ENCODE measurements around the gene SNTB2.

Gene SNTB2

DNA sequence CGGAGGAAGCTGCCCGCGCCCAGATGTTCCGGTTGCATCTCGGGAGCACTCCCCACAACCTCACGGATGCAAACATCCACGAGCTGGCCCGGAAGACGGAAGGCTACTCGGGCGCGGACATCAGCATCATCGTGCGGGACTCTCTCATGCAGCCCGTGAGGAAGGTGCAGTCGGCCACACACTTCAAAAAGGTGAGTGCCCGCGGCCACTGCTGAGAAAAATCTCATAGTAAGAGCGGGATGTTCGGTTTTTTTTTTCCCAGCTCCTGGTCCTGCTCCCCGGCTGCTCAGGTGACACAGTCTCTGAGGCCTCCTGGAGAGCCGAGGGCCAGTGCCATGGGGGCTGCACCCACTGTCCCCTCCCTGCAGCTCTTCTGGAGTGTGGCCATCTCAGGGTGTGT, 134.1 kb downstream of the SNTB2 start:
- H3K27me3 ChIP-seq (ENCODE audit: control insufficient read depth in 1 of 2, insufficient read depth in 2 of 2, low read length in 2 of 2) = no peaks in the 10 kb centered on the region
- no peak overlapping the region for H3K9ac ChIP-seq (ENCODE audit: low read depth in 1 of 2, low read length in 2 of 2)
- H3K4me1 ChIP-seq (ENCODE audit: control insufficient read depth in 1 of 2, insufficient read depth in 2 of 2, low read length in 2 of 2) = peaks cover 12 to 13% of the 10 kb centered on the region in 2 donors
- no peak overlapping the region for H3K4me3 ChIP-seq (ENCODE audit: low read depth in 1 of 2, low read length in 2 of 2)
- no peaks in the 10 kb centered on the region for H3K9me3 ChIP-seq (ENCODE audit: control insufficient read depth in 1 of 2, low read length in 2 of 2)
- no peak overlapping the region for H3K27ac ChIP-seq (ENCODE audit: low read depth, low read length)
- H3K36me3 ChIP-seq (ENCODE audit: control insufficient read depth in 1 of 2, insufficient read depth in 2 of 2, low read length in 2 of 2) = peaks cover 67 to 91% of the 10 kb centered on the region in 2 donors

DNA sequence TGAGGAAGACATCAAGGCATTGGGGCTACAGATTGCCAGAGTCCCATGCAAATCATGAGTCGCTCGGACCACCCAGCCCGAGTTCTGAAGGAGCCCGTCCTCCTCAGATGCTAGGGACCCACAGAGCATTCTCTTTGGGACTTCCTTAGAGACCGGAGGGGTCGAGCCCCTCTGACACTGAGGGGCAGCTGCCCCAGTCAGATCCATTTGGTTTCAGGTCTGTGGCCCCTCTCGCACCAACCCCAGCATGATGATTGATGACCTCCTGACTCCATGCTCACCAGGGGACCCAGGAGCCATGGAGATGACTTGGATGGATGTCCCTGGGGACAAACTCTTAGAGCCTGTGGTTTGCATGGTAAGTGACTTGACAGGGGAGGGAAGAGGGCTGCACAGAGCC, 135.4 kb downstream of the SNTB2 start:
- Histone ChIP-seq H3K9me3 (ENCODE audit: control insufficient read depth in 1 of 2, low read length in 2 of 2) (no peaks in the 10 kb centered on the region), H3K27me3 (ENCODE audit: control insufficient read depth in 1 of 2, insufficient read depth in 2 of 2, low read length in 2 of 2) (no peaks in the 10 kb centered on the region), H3K9ac (ENCODE audit: low read depth in 1 of 2, low read length in 2 of 2) (no peak overlapping the region), H3K4me3 (ENCODE audit: low read depth in 1 of 2, low read length in 2 of 2) (no peak overlapping the region), H3K36me3 (ENCODE audit: control insufficient read depth in 1 of 2, insufficient read depth in 2 of 2, low read length in 2 of 2) (peaks cover 58 to 84% of the 10 kb centered on the region in 2 donors), H3K4me1 (ENCODE audit: control insufficient read depth in 1 of 2, insufficient read depth in 2 of 2, low read length in 2 of 2) (peaks cover 21 to 25% of the 10 kb centered on the region in 2 donors), H3K27ac (ENCODE audit: low read depth, low read length) (no peak overlapping the region)

GRCh38 chr16:69323415-69323814, 136.5 kb downstream of the SNTB2 start:
- Histone ChIP-seq H3K36me3 (ENCODE audit: control insufficient read depth in 1 of 2, insufficient read depth in 2 of 2, low read length in 2 of 2) (peaks cover 56 to 81% of the 10 kb centered on the region in 2 donors), H3K27me3 (ENCODE audit: control insufficient read depth in 1 of 2, insufficient read depth in 2 of 2, low read length in 2 of 2) (no peaks in the 10 kb centered on the region), H3K4me3 (ENCODE audit: low read depth in 1 of 2, low read length in 2 of 2) (no peak overlapping the region), H3K9ac (ENCODE audit: low read depth in 1 of 2, low read length in 2 of 2) (no peak overlapping the region), H3K27ac (ENCODE audit: low read depth, low read length) (no peak overlapping the region), H3K9me3 (ENCODE audit: control insufficient read depth in 1 of 2, low read length in 2 of 2) (no peaks in the 10 kb centered on the region), H3K4me1 (ENCODE audit: control insufficient read depth in 1 of 2, insufficient read depth in 2 of 2, low read length in 2 of 2) (peaks cover 24 to 33% of the 10 kb centered on the region in 2 donors)

GRCh38 chr16:69324013-69324531, 137.1 kb downstream of the SNTB2 start:
- H3K4me3 ChIP-seq (ENCODE audit: low read depth in 1 of 2, low read length in 2 of 2) = no peak overlapping the region
- H3K9me3 ChIP-seq (ENCODE audit: control insufficient read depth in 1 of 2, low read length in 2 of 2) = no peaks in the 10 kb centered on the region
- H3K9ac ChIP-seq (ENCODE audit: low read depth in 1 of 2, low read length in 2 of 2) = no peak overlapping the region
- no peak overlapping the region for H3K27ac ChIP-seq (ENCODE audit: low read depth, low read length)
- no peaks in the 10 kb centered on the region for H3K27me3 ChIP-seq (ENCODE audit: control insufficient read depth in 1 of 2, insufficient read depth in 2 of 2, low read length in 2 of 2)
- peaks cover 50 to 75% of the 10 kb centered on the region in 2 donors for H3K36me3 ChIP-seq (ENCODE audit: control insufficient read depth in 1 of 2, insufficient read depth in 2 of 2, low read length in 2 of 2)
- peaks cover 31 to 40% of the 10 kb centered on the region in 2 donors for H3K4me1 ChIP-seq (ENCODE audit: control insufficient read depth in 1 of 2, insufficient read depth in 2 of 2, low read length in 2 of 2)

DNA sequence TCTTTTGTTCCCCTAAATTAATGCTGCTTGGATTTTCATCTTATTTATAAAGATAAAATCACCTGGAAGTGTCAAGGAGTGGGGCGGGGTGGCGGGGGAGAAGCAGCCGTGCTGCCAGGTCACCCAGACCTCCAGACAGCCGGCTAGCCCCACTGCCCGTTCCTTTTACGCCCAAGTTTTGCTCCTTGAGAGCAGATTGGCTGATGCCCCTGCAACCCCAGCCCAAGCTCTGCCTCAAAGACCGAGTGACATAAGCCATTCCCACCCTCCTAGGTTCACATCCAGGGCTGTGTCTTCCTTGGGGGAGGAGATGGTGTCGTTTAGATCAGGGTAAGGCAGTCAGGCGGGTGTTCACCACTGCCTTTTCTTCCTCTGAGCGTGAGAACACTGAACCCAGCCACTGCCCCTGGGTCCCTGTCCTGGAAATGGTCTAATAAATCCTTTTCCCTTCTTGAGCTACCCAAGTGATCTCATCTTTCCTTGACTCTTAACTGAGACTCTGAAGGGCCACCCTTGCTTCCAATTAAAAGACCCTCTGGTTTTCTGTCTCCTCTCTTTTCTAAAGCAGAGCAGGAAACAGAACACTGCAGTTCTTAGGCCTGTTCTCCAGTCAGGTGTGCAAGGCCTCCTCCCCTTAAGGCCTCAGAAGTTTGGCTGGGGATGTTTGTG, 137.8 kb downstream of the SNTB2 start:
- Histone ChIP-seq H3K4me3 (ENCODE audit: low read depth in 1 of 2, low read length in 2 of 2) (no peak overlapping the region), H3K9me3 (ENCODE audit: control insufficient read depth in 1 of 2, low read length in 2 of 2) (no peaks in the 10 kb centered on the region), H3K36me3 (ENCODE audit: control insufficient read depth in 1 of 2, insufficient read depth in 2 of 2, low read length in 2 of 2) (peaks cover 44 to 68% of the 10 kb centered on the region in 2 donors), H3K4me1 (ENCODE audit: control insufficient read depth in 1 of 2, insufficient read depth in 2 of 2, low read length in 2 of 2) (peaks cover 36 to 47% of the 10 kb centered on the region in 2 donors), H3K27ac (ENCODE audit: low read depth, low read length) (no peak overlapping the region), H3K27me3 (ENCODE audit: control insufficient read depth in 1 of 2, insufficient read depth in 2 of 2, low read length in 2 of 2) (no peaks in the 10 kb centered on the region), H3K9ac (ENCODE audit: low read depth in 1 of 2, low read length in 2 of 2) (no peak overlapping the region)

GRCh38 chr16:69325784-69326171, 138.8 kb downstream of the SNTB2 start:
- no peaks in the 10 kb centered on the region for H3K9me3 ChIP-seq (ENCODE audit: control insufficient read depth in 1 of 2, low read length in 2 of 2)
- peaks cover 36 to 49% of the 10 kb centered on the region in 2 donors for H3K4me1 ChIP-seq (ENCODE audit: control insufficient read depth in 1 of 2, insufficient read depth in 2 of 2, low read length in 2 of 2)
- peaks cover 35 to 58% of the 10 kb centered on the region in 2 donors for H3K36me3 ChIP-seq (ENCODE audit: control insufficient read depth in 1 of 2, insufficient read depth in 2 of 2, low read length in 2 of 2)
- no peaks in the 10 kb centered on the region for H3K27me3 ChIP-seq (ENCODE audit: control insufficient read depth in 1 of 2, insufficient read depth in 2 of 2, low read length in 2 of 2)
- no peak overlapping the region for H3K27ac ChIP-seq (ENCODE audit: low read depth, low read length)
- H3K9ac ChIP-seq (ENCODE audit: low read depth in 1 of 2, low read length in 2 of 2) = no peak overlapping the region
- peak overlapping the region in 1 of 2 donors; percentile 26 for H3K4me3 ChIP-seq (ENCODE audit: low read depth in 1 of 2, low read length in 2 of 2)

- H3K4me3 ChIP-seq (ENCODE audit: low read depth in 1 of 2, low read length in 2 of 2) = peak overlapping the region in 1 of 2 donors; percentile 26
- H3K4me1 ChIP-seq (ENCODE audit: control insufficient read depth in 1 of 2, insufficient read depth in 2 of 2, low read length in 2 of 2) = peaks cover 36 to 54% of the 10 kb centered on the region in 2 donors
- no peaks in the 10 kb centered on the region for H3K27me3 ChIP-seq (ENCODE audit: control insufficient read depth in 1 of 2, insufficient read depth in 2 of 2, low read length in 2 of 2)
- no peak overlapping the region for H3K27ac ChIP-seq (ENCODE audit: low read depth, low read length)
- no peaks in the 10 kb centered on the region for H3K9me3 ChIP-seq (ENCODE audit: control insufficient read depth in 1 of 2, low read length in 2 of 2)
- H3K9ac ChIP-seq (ENCODE audit: low read depth in 1 of 2, low read length in 2 of 2) = no peak overlapping the region
- peaks cover 31 to 52% of the 10 kb centered on the region in 2 donors for H3K36me3 ChIP-seq (ENCODE audit: control insufficient read depth in 1 of 2, insufficient read depth in 2 of 2, low read length in 2 of 2)
These were observed 139.4 kb downstream of the SNTB2 start for GRCh38 chr16:69326172-69326873.

- Histone ChIP-seq H3K9me3 (ENCODE audit: control insufficient read depth in 1 of 2, low read length in 2 of 2) (no peaks in the 10 kb centered on the region), H3K4me1 (ENCODE audit: control insufficient read depth in 1 of 2, insufficient read depth in 2 of 2, low read length in 2 of 2) (peaks cover 36 to 54% of the 10 kb centered on the region in 2 donors), H3K36me3 (ENCODE audit: control insufficient read depth in 1 of 2, insufficient read depth in 2 of 2, low read length in 2 of 2) (peaks cover 19 to 50% of the 10 kb centered on the region in 2 donors), H3K4me3 (ENCODE audit: low read depth in 1 of 2, low read length in 2 of 2) (peak overlapping the region; percentile 83 to 86), H3K9ac (ENCODE audit: low read depth in 1 of 2, low read length in 2 of 2) (peak overlapping the region in 1 of 2 donors; percentile 47), H3K27me3 (ENCODE audit: control insufficient read depth in 1 of 2, insufficient read depth in 2 of 2, low read length in 2 of 2) (no peaks in the 10 kb centered on the region), H3K27ac (ENCODE audit: low read depth, low read length) (no peak overlapping the region)
These were observed 140.8 kb downstream of the SNTB2 start for GRCh38 chr16:69327585-69328310.

DNA sequence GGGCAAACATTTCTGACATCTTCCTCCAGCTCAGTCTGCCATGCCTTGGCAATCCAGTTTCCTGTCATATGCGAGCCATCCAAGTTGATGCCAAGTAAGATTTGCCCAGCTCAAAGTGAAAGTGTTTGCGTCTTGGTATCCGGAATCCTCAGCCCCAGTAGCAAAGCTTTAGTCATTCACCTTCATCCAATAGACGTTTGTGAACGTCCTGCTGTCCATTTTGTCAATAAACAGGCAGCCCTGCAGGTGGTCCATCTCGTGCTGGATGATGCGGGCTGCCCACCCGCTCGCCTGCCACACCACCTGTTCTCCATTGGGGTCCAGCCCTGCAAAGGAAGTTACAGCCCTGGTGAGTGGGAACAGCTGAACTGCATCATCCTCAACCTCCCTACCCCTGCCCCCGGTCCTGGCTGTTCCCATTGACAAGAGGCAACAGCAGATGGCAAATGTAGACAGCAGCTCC, 141.9 kb downstream of the SNTB2 start:
- Histone ChIP-seq H3K27me3 (ENCODE audit: control insufficient read depth in 1 of 2, insufficient read depth in 2 of 2, low read length in 2 of 2) (no peaks in the 10 kb centered on the region), H3K27ac (ENCODE audit: low read depth, low read length) (no peak overlapping the region), H3K4me3 (ENCODE audit: low read depth in 1 of 2, low read length in 2 of 2) (peak overlapping the region; percentile 83 to 86), H3K4me1 (ENCODE audit: control insufficient read depth in 1 of 2, insufficient read depth in 2 of 2, low read length in 2 of 2) (peaks cover 35 to 53% of the 10 kb centered on the region in 2 donors), H3K9ac (ENCODE audit: low read depth in 1 of 2, low read length in 2 of 2) (peak overlapping the region; percentile 66 to 76), H3K9me3 (ENCODE audit: control insufficient read depth in 1 of 2, low read length in 2 of 2) (no peaks in the 10 kb centered on the region), H3K36me3 (ENCODE audit: control insufficient read depth in 1 of 2, insufficient read depth in 2 of 2, low read length in 2 of 2) (peaks cover 14 to 50% of the 10 kb centered on the region in 2 donors)

Measured in duodenal mucosa (tissue), 2 donors.